Measurements from ENCODE around the gene C4A. TPM values are rescaled to one million over a fixed set of nuclear protein-coding genes. Genes with fewer than 3 reads are reported as not detected.
"Not testable (repeated sequence)": the region's sequence is repeated elsewhere in the genome, so short reads cannot be mapped to it uniquely, and the experiment has no call there.

C4A gene
- 100 to 1,000 TPM; 152 to 175 TPM for total RNA-seq

- not testable (repeated sequence) for H3K27me3 ChIP-seq; H3K4me3 ChIP-seq; H3K27ac ChIP-seq; DNase-seq (ENCODE audit: low spot score); H3K4me1 ChIP-seq; H3K9me3 ChIP-seq
- peaks cover 11% of the 10 kb centered on the region for H3K36me3 ChIP-seq
Observed at GRCh38 chr6:31981744-31982143, at the start of gene C4A. Gene C4A (plus strand): TSS chr6:31982057. CDS start chr6:31982108, 51 bp downstream.

- not testable (repeated sequence) for H3K9me3 ChIP-seq; H3K36me3 ChIP-seq; DNase-seq (ENCODE audit: low spot score); H3K4me3 ChIP-seq; H3K27ac ChIP-seq; H3K4me1 ChIP-seq; H3K27me3 ChIP-seq
Observed at GRCh38 chr6:31932137-31932536, 49.7 kb upstream of the C4A start.

GRCh38 chr6:31933537-31933936 lies 48.3 kb upstream of the C4A start:
- H3K27ac ChIP-seq = no peak overlapping the region
- H3K4me3 ChIP-seq = no peak overlapping the region
- H3K4me1 ChIP-seq = no peaks in the 10 kb centered on the region
- no peak for TF ChIP-seq CTCF (IDR thresholded peaks at IDR 0.05)
- H3K9me3 ChIP-seq = no peaks in the 10 kb centered on the region
- no peak for DNase-seq (ENCODE audit: low spot score)
- H3K27me3 ChIP-seq = no peaks in the 10 kb centered on the region
- no peaks in the 10 kb centered on the region for H3K36me3 ChIP-seq

DNA sequence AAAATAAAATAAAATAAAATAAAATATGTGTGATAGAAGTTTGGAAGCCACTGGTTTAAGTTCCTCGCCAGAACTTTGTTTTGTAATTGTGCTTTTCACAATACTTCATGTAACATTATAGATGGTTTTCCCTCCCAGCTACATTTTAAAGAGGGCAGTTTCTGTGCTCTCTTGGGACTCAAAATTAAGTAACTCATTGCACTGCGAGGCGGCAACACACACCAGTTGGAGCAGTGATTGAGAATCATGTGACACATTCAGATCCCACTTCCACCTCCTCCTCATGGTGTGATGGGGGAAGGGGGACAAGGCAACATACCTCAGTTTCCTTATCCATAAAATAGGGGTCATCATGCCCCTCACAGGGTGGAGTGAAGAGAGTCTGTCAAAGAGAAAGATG lies 46.8 kb upstream of the C4A start:
- Histone ChIP-seq H3K27me3 (no peaks in the 10 kb centered on the region), H3K36me3 (no peaks in the 10 kb centered on the region), H3K9me3 (no peaks in the 10 kb centered on the region), H3K27ac (no peak overlapping the region), H3K4me1 (no peaks in the 10 kb centered on the region), H3K4me3 (no peak overlapping the region)
- no peak for DNase-seq (ENCODE audit: low spot score)
- TF ChIP-seq CTCF (IDR thresholded peaks at IDR 0.05) = no peak

- DNase-seq (ENCODE audit: low spot score) = no peak
- Histone ChIP-seq H3K9me3 (no peaks in the 10 kb centered on the region), H3K36me3 (no peaks in the 10 kb centered on the region), H3K27me3 (no peaks in the 10 kb centered on the region), H3K4me1 (no peaks in the 10 kb centered on the region), H3K27ac (no peak overlapping the region), H3K4me3 (no peak overlapping the region)
- TF ChIP-seq CTCF (IDR thresholded peaks at IDR 0.05) = no peak
Observed at GRCh38 chr6:31935823-31936222, 46.0 kb upstream of the C4A start.

- peaks cover 0 to 7% of the 10 kb centered on the region in 2 donors for H3K4me1 ChIP-seq
- DNase-seq (ENCODE audit: low spot score) = no peak
Observed at GRCh38 chr6:31940256-31940664, 41.6 kb upstream of the C4A start.

More at GRCh38 chr6:31940256-31940664, 41.6 kb upstream of the C4A start:
- no peak overlapping the region for H3K27ac ChIP-seq
- no peak for TF ChIP-seq CTCF (IDR thresholded peaks at IDR 0.05)
- no peaks in the 10 kb centered on the region for H3K9me3 ChIP-seq
- H3K36me3 ChIP-seq = no peaks in the 10 kb centered on the region
- no peak overlapping the region for H3K4me3 ChIP-seq
- no peaks in the 10 kb centered on the region for H3K27me3 ChIP-seq

Data from right atrium auricular region (tissue), 2 donors.